Smooth muscle cell (in vitro differentiated cells): Measurements from ENCODE around the gene THAP7. TPM values are rescaled to one million over a fixed set of nuclear protein-coding genes. Genes with fewer than 3 reads are reported as not detected.
A peak's percentile ranks its signal among the peaks of the same experiment; 100 is the strongest.

Experiments
- DNase-seq: peaks from one replicate; lab custom pipeline; 2025; ENCODE audit not compliant: unreplicated experiment; lab: John Stamatoyannopoulos, UW
- H2AFZ ChIP-seq: fragments of 200-600 bp; sonication (generic); 2 replicates; pipeline ENCODE4 v1.6.0; 2016; ENCODE audit warnings: antibody characterized with exemption, low read depth, mild to moderate bottlenecking
- H3F3A ChIP-seq: fragments of 200-600 bp; sonication (generic); 2 replicates; pipeline ENCODE4 v1.6.0; 2017; ENCODE audit warnings: antibody characterized with exemption, low read depth
- H3K27ac ChIP-seq: fragments of 200-600 bp; sonication (generic); 2 replicates; pipeline ENCODE4 v1.5.1; 2016; ENCODE audit warnings: low read depth, mild to moderate bottlenecking
- H3K27me3 ChIP-seq: fragments of 200-600 bp; sonication (generic); 2 replicates; pipeline ENCODE4 v1.6.1; 2016; ENCODE audit warnings: low read depth, mild to moderate bottlenecking
- H3K36me3 ChIP-seq: fragments of 200-600 bp; sonication (generic); 2 replicates; pipeline ENCODE4 v1.5.1; 2016; ENCODE audit warnings: low read depth
- H3K4me1 ChIP-seq: fragments of 200-600 bp; sonication (generic); 2 replicates; pipeline ENCODE4 v1.5.1; 2016; ENCODE audit warnings: low read depth
- H3K4me2 ChIP-seq: fragments of 200-600 bp; sonication (generic); 2 replicates; pipeline ENCODE4 v1.6.0; 2016; ENCODE audit warnings: mild to moderate bottlenecking
- H3K4me3 ChIP-seq: fragments of 200-600 bp; sonication (generic); 2 replicates; pipeline ENCODE4 v1.5.1; 2016; ENCODE audit warnings: mild to moderate bottlenecking
- H3K79me2 ChIP-seq: fragments of 200-600 bp; sonication (generic); 2 replicates; pipeline ENCODE4 v1.6.0; 2016; ENCODE audit warnings: low read depth, mild to moderate bottlenecking
- H3K9ac ChIP-seq: fragments of 200-600 bp; sonication (generic); 2 replicates; pipeline ENCODE4 v1.6.0; 2016; ENCODE audit warnings: low read depth
- H3K9me3 ChIP-seq: fragments of 200-600 bp; sonication (generic); replicated peaks from 2 replicates; pipeline ENCODE4 v1.5.1; 2016; ENCODE audit warnings: low read depth
- H4K20me1 ChIP-seq: fragments of 200-600 bp; sonication (generic); 2 replicates; pipeline ENCODE4 v1.6.0; 2016; ENCODE audit warnings: low read depth
- CTCF ChIP-seq: fragments of 200-600 bp; sonication (generic); IDR thresholded peaks from 2 replicates; pipeline ENCODE4 v1.5.1; 2017; ENCODE audit warnings: borderline replicate concordance, mild to moderate bottlenecking, antibody characterized with exemption; ENCODE audit not compliant: insufficient read depth, poor library complexity, severe bottlenecking
- WGBS: methylation state at CpG from one replicate; pipeline ENCODE4 v1.1.7; 2016; ENCODE audit warnings: low lambda C conversion rate; 5-methylcytosine and 5-hydroxymethylcytosine counted together
- polyA plus RNA-seq: library from polyadenylated mRNA; unstranded; fragments of >200 nt; fragmentation: Nextera tagmentation; extraction: Ambion mirVana; gene quantifications from 2 replicates; pipeline ENCODE4 v1.2.1, GENCODE V29; 2016
- total RNA-seq: library from RNA; depleted of rRNA; stranded (reverse); fragments of >200 nt; gene quantifications from 2 replicates; pipeline ENCODE4 v1.2.3, GENCODE V29; 2014

THAP7 gene
- total and polyA plus RNA-seq, 2 experiments from 2014 or later: 26.8 to 28.0 TPM

- peak overlapping the region; percentile 92 for H3K4me2 ChIP-seq
- no peak overlapping the region for H3K9ac ChIP-seq
- no peak overlapping the region for H2AFZ ChIP-seq
These were observed 45.4 kb downstream of the THAP7 start for GRCh38 chr22:20956258-20957101.

GRCh38 chr22:20955548-20955947 is 46.4 kb downstream of the THAP7 start:
- Histone ChIP-seq H3K27ac (no peak overlapping the region), H3K4me3 (no peak overlapping the region), H3K4me2 (no peak overlapping the region), H2AFZ (no peak overlapping the region), H3K27me3 (no peaks in the 10 kb centered on the region), H3K9ac (no peak overlapping the region), H3F3A (peaks cover 20% of the 10 kb centered on the region), H3K79me2 (peaks cover 4% of the 10 kb centered on the region), H3K4me1 (peaks cover 3% of the 10 kb centered on the region), H3K9me3 (no peaks in the 10 kb centered on the region), H3K36me3 (no peaks in the 10 kb centered on the region), H4K20me1 (peaks cover 53% of the 10 kb centered on the region)
- TF ChIP-seq CTCF: no peak
- no peak for DNase-seq
- WGBS: 79% methylated on average over 7 of the region's 7 CpGs

More at GRCh38 chr22:20956258-20957101, 45.4 kb downstream of the THAP7 start:
- peak overlapping the region; percentile 77 for H3K4me3 ChIP-seq
- peaks cover 3% of the 10 kb centered on the region for H3K4me1 ChIP-seq
- H4K20me1 ChIP-seq: peaks cover 44% of the 10 kb centered on the region
- DNase-seq: no peak
- 27% methylated on average over 27 of the region's 27 CpGs for WGBS
- peaks cover 4% of the 10 kb centered on the region for H3K79me2 ChIP-seq
- H3K36me3 ChIP-seq: no peaks in the 10 kb centered on the region
- no peak for TF ChIP-seq CTCF
- H3F3A ChIP-seq: peaks cover 17% of the 10 kb centered on the region
- H3K27me3 ChIP-seq: no peaks in the 10 kb centered on the region
- H3K9me3 ChIP-seq: no peaks in the 10 kb centered on the region
- H3K27ac ChIP-seq: no peak overlapping the region

GRCh38 chr22:20953668-20954500 is 48.0 kb downstream of the THAP7 start:
- H3K36me3 ChIP-seq: no peaks in the 10 kb centered on the region
- peak overlapping the region; percentile 51 for H3K27ac ChIP-seq
- peaks cover 20% of the 10 kb centered on the region for H3F3A ChIP-seq
- WGBS: 79% methylated on average over 8 of the region's 8 CpGs
- peaks cover 3% of the 10 kb centered on the region for H3K4me1 ChIP-seq
- peaks cover 20% of the 10 kb centered on the region for H3K79me2 ChIP-seq
- no peak overlapping the region for H2AFZ ChIP-seq
- no peak for DNase-seq
- peaks cover 70% of the 10 kb centered on the region for H4K20me1 ChIP-seq
- no peak overlapping the region for H3K4me3 ChIP-seq
- no peak for TF ChIP-seq CTCF
- no peak overlapping the region for H3K9ac ChIP-seq
- no peak overlapping the region for H3K4me2 ChIP-seq
- H3K27me3 ChIP-seq: no peaks in the 10 kb centered on the region
- H3K9me3 ChIP-seq: no peaks in the 10 kb centered on the region
